SK-N-SH (cell line): ENCODE results near the gene CCDC187. TPM values are rescaled to one million over a fixed set of nuclear protein-coding genes. Genes with fewer than 3 reads are reported as not detected.

Experiments
- CTCF ChIA-PET: fragments of 300-600, 350-600 bp; formaldehyde crosslinking; extraction: SDS; loops from one replicate; lab custom pipeline; 2021; lab: Yijun Ruan, JAX
- POLR2A ChIA-PET: fragments of 350-600 bp; sonication (Branson Sonifier 250); formaldehyde crosslinking; extraction: SDS; loops from one replicate; lab custom pipeline; 2020; ENCODE audit warnings: antibody characterized with exemption, inconsistent platforms; lab: Yijun Ruan, JAX
- DNase-seq: peaks from one replicate; pipeline ENCODE4 v3.0.0; 2012
- H2AFZ ChIP-seq: fragments of 200-600 bp; sonication (generic); 2 replicates; pipeline ENCODE4 v1.8.1; 2016; ENCODE audit warnings: antibody characterized with exemption, mild to moderate bottlenecking, low read depth
- H3F3A ChIP-seq: fragments of 200-600 bp; sonication (generic); replicated peaks from 2 replicates; pipeline ENCODE3; 2016; ENCODE audit warnings: antibody characterized with exemption, mild to moderate bottlenecking; ENCODE audit not compliant: insufficient read depth
- H3K27ac ChIP-seq, 2 experiments: fragments of 200-500 bp in 1 of 2; fragments of 200-600 bp in 1 of 2; sonication (Bioruptor generic) in 1 of 2; sonication (generic), shearing (Covaris generic) in 1 of 2; 2 replicates each; pipeline versions ENCODE4 v1.5.1 to v1.6.1; 2014 to 2016; ENCODE audit warnings: low read depth in 2 of 2, inconsistent platforms in 1 of 2, low read length in 1 of 2, mild to moderate bottlenecking in 1 of 2, mixed read lengths in 1 of 2
- H3K27me3 ChIP-seq: fragments of 200-600 bp; sonication (generic), shearing (Covaris generic); 2 replicates; pipeline ENCODE4 v1.6.1; 2016; ENCODE audit warnings: mixed run types; ENCODE audit not compliant: insufficient read depth
- H3K36me3 ChIP-seq, 2 experiments: fragments of 200-500 bp in 1 of 2; fragments of 200-600 bp in 1 of 2; sonication (Bioruptor generic) in 1 of 2; sonication (generic) in 1 of 2; replicated peaks in 1 of 2; 2 replicates each; pipeline versions ENCODE3 to v1.5.1; 2014 to 2016; ENCODE audit warnings: low read length in 1 of 2, mild to moderate bottlenecking in 1 of 2; ENCODE audit not compliant: insufficient read depth in 2 of 2, control insufficient read depth in 1 of 2
- H3K4me1 ChIP-seq, 2 experiments: fragments of 200-500 bp in 1 of 2; fragments of 200-600 bp in 1 of 2; sonication (Bioruptor generic) in 1 of 2; sonication (generic), shearing (Covaris generic) in 1 of 2; 2 replicates each; pipeline versions ENCODE4 v1.5.1 to v1.6.1; 2014 to 2016; ENCODE audit warnings: low read depth in 1 of 2, low read length in 1 of 2, mixed run types in 1 of 2; ENCODE audit not compliant: insufficient read depth in 2 of 2, control insufficient read depth in 1 of 2
- H3K4me2 ChIP-seq: fragments of 200-600 bp; sonication (generic), shearing (Covaris generic); 2 replicates; pipeline ENCODE4 v1.6.1; 2017; ENCODE audit warnings: mixed run types
- H3K4me3 ChIP-seq, 2 experiments: fragments of 200-500 bp in 1 of 2; fragments of 200-600 bp in 1 of 2; sonication (Bioruptor generic) in 1 of 2; sonication (generic), shearing (Covaris generic) in 1 of 2; 2 replicates each; pipeline versions ENCODE4 v1.5.1 to v1.8.1; 2014 to 2016; ENCODE audit warnings: low read depth in 2 of 2, inconsistent platforms in 1 of 2, low read length in 1 of 2, mild to moderate bottlenecking in 1 of 2, mixed read lengths in 1 of 2, moderate library complexity in 1 of 2
- H3K79me2 ChIP-seq: fragments of 200-600 bp; sonication (generic); 2 replicates; pipeline ENCODE4 v1.8.1; 2017; ENCODE audit warnings: mild to moderate bottlenecking; ENCODE audit not compliant: insufficient read depth
- H3K9ac ChIP-seq: fragments of 200-600 bp; sonication (generic); 2 replicates; pipeline ENCODE4 v1.6.1; 2017; ENCODE audit warnings: mixed run types
- H3K9me2 ChIP-seq: fragments of 200-600 bp; sonication (generic); 2 replicates; pipeline ENCODE4 v1.6.1; 2017; ENCODE audit warnings: mixed run types
- H3K9me3 ChIP-seq: fragments of 200-600 bp; sonication (generic); 2 replicates; pipeline ENCODE4 v1.6.1; 2017; ENCODE audit warnings: mixed run types, mild to moderate bottlenecking, moderate library complexity
- H4K20me1 ChIP-seq: fragments of 200-600 bp; sonication (generic); 2 replicates; pipeline ENCODE4 v1.6.1; 2017; ENCODE audit warnings: mild to moderate bottlenecking, mixed run types; ENCODE audit not compliant: insufficient read depth
- ELF1 ChIP-seq: IDR thresholded peaks from 2 replicates; pipeline ENCODE4 v1.4.0; 2012
- FOSL2 ChIP-seq: IDR thresholded peaks from 2 replicates; pipeline ENCODE4 v1.4.0; 2012; ENCODE audit warnings: low read depth, mild to moderate bottlenecking, moderate library complexity, borderline replicate concordance
- FOXJ3 ChIP-seq: sonication (generic); formaldehyde crosslinking; IDR thresholded peaks from 2 replicates; pipeline ENCODE4 v1.5.1; 2020; ENCODE audit warnings: mild to moderate bottlenecking, missing genetic modification reagents
- POLR2AphosphoS5 ChIP-seq: IDR thresholded peaks from 2 replicates; pipeline ENCODE4 v1.6.1; 2012; ENCODE audit warnings: low read depth, low read length
- RAD21 ChIP-seq: IDR thresholded peaks from 2 replicates; pipeline ENCODE4 v1.6.1; 2012; ENCODE audit warnings: mild to moderate bottlenecking, low read length
- RFX5 ChIP-seq: IDR thresholded peaks from 2 replicates; pipeline ENCODE4 v1.6.1; 2012; ENCODE audit warnings: mild to moderate bottlenecking, improper control_type of control experiment, low read length
- SIN3A ChIP-seq: IDR thresholded peaks from 2 replicates; pipeline ENCODE4 v1.6.1; 2012; ENCODE audit warnings: low read depth, mild to moderate bottlenecking, low read length, moderate library complexity, borderline replicate concordance
- SMC3 ChIP-seq: IDR thresholded peaks from 2 replicates; pipeline ENCODE4 v1.6.1; 2012; ENCODE audit warnings: low read depth, low read length, improper control_type of control experiment
- TCF12 ChIP-seq: IDR thresholded peaks from 2 replicates; pipeline ENCODE4 v1.4.0; 2012
- WGBS: methylation state at CpG from one replicate; pipeline ENCODE4 v1.1.6; 2017; ENCODE audit warnings: low lambda C conversion rate; 5-methylcytosine and 5-hydroxymethylcytosine counted together
- polyA plus RNA-seq, 3 experiments: library from polyadenylated mRNA; depleted of rRNA; stranded (reverse); fragments of >200 nt; gene quantifications; 2 replicates each; pipeline ENCODE4 v1.2.3, GENCODE V29; 2012
- TF ChIP-seq, protein P1 (sequence below): fragments of 150-350 bp; IDR thresholded peaks from 2 replicates; pipeline ENCODE4 v1.6.1; 2016; ENCODE audit warnings: mild to moderate bottlenecking, low read depth, low read length

CCDC187 gene
- polyA plus RNA-seq, 1 of the 3 experiments (the other 2 are of a cell fraction) = not detected

DNA sequence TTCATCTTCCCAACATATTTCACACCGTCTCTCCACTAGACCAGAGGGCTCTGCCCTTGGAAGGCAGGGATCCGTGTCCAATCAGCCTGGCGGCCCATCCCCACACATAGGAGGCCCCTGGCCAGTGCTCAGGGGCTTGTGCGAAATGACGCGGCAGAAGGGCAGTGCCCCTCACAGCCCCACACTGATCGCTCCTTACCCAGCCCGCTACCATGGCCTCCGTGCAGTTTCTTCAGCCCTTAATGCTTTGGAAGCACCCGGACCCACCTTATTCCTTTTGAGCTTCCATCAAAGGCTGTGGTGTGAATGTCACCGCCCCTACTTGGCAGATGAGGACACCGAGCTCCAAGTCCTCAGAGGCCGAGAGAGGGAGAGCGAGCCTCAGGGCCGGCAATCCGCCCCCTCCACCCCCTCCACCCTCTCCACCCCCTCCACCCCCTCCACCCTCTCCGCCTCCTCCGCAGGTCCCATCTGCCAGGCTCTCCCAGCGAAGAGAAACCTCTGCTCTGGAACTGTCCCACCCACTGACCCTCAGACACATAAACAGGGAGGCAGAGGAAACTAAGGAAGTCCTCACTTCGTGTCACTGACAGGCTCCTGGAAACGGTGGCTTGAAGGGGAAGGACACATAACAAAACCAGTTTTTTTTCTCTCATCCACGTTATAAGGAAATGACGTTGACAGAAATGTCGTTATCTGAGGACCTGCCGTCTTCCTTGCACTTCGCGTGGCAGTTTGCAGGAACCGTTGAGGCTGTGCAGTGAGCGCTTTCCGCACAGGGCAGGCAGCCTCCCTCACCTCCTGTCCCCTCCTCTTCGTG, 72.2 kb downstream of the CCDC187 start:
- CTCF ChIA-PET = interaction anchor here (0.6 to 1.0 kb wide), 2 partner anchors 17 to 142 kb away, joined by 3 read pairs; no protein-coding TSS in a partner anchor
- TF ChIP-seq RFX5 = no peak
- TF ChIP-seq SIN3A = no peak
- 96% methylated on average over 30 of the region's 31 CpGs for WGBS
- Histone ChIP-seq H3K4me1 (peaks cover 0 to 11% of the 10 kb centered on the region in 2 experiments; a peak in 1 of 4 replicates), H3K79me2 (peaks cover 3% of the 10 kb centered on the region; the same call in 1 of the 2 replicates), H3F3A (peaks cover 4% of the 10 kb centered on the region), H3K9ac (no peak overlapping the region), H3K36me3 (peaks cover 0 to 24% of the 10 kb centered on the region in 2 experiments), H3K9me3 (no peaks in the 10 kb centered on the region), H3K27me3 (no peaks in the 10 kb centered on the region), H3K4me2 (no peak overlapping the region), H4K20me1 (peaks cover 32% of the 10 kb centered on the region), H2AFZ (no peak overlapping the region), H3K4me3 (no peak overlapping the region), H3K9me2 (no peaks in the 10 kb centered on the region), H3K27ac (no peak overlapping the region)
- DNase-seq = no peak
- POLR2A ChIA-PET = no interaction called here

DNA sequence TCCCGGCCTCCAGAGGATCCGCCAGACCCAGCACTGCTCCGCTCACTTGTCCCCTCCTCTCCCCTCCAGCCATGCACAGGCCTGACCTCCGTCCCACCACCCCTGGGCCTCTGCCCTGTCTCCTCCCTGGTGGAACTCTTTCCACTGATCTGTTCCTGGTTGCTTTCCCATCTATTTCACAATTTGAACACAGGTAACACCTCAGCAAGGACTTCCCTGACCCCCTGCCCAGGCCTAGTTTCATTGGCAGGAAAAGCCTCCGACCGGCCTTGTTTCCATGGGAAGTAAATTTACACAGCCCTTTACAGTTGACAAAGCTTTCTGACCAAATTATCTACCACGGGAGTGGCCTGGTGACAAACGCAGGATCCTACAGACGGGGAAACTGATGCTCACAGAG, 73.1 kb downstream of the CCDC187 start:
- Histone ChIP-seq H2AFZ (no peak overlapping the region), H3K4me2 (no peak overlapping the region), H3K36me3 (peaks cover 0 to 20% of the 10 kb centered on the region in 2 experiments), H3K9me2 (no peaks in the 10 kb centered on the region), H3K4me3 (no peak overlapping the region), H3K9ac (no peak overlapping the region), H3K27me3 (no peaks in the 10 kb centered on the region), H3K27ac (no peak overlapping the region), H3K79me2 (peaks cover 6% of the 10 kb centered on the region; the same call in 1 of the 2 replicates), H3K9me3 (no peaks in the 10 kb centered on the region), H3K4me1 (peaks cover 0 to 11% of the 10 kb centered on the region in 2 experiments; a peak in 1 of 4 replicates), H3F3A (peaks cover 4% of the 10 kb centered on the region), H4K20me1 (peaks cover 40% of the 10 kb centered on the region)
- ChIA-PET POLR2A (no interaction called here), CTCF (no interaction called here)
- 97% methylated on average over 9 of the region's 9 CpGs for WGBS
- no peak for DNase-seq
- TF ChIP-seq RFX5 (no peak), SIN3A (no peak), RAD21 (no peak), FOSL2 (no peak), SMC3 (no peak), TCF12 (no peak), POLR2AphosphoS5 (no peak), FOXJ3 (CRISPR knock-in tag) (no peak), ELF1 (no peak)
- TF ChIP-seq, protein P1, sequence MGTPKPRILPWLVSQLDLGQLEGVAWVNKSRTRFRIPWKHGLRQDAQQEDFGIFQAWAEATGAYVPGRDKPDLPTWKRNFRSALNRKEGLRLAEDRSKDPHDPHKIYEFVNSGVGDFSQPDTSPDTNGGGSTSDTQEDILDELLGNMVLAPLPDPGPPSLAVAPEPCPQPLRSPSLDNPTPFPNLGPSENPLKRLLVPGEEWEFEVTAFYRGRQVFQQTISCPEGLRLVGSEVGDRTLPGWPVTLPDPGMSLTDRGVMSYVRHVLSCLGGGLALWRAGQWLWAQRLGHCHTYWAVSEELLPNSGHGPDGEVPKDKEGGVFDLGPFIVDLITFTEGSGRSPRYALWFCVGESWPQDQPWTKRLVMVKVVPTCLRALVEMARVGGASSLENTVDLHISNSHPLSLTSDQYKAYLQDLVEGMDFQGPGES = no peak
